Inferior parietal cortex (tissue), 1 donor: ENCODE data around the gene ADPRH.
"Not testable (repeated sequence)": the region's sequence is repeated elsewhere in the genome, so short reads cannot be mapped to it uniquely, and the experiment has no call there.

ENCODE experiments used
- DNase-seq: peaks from one replicate; pipeline ENCODE4 v3.0.0-alpha.2; 2016; ENCODE audit errors: extremely low spot score

Gene ADPRH

GRCh38 chr3:119559441-119559963 is 19.8 kb upstream of the ADPRH start, which contains the start of gene CD80:
TSS of gene CD80 (minus strand) at chr3:119559614. CDS start at chr3:119557728, 1,886 bp downstream.
- peak; percentile 6 for DNase-seq

- DNase-seq = no peak
These were observed 19.1 kb upstream of the ADPRH start for GRCh38 chr3:119560160-119560559.

GRCh38 chr3:119562307-119562961 is 16.9 kb upstream of the ADPRH start:
- DNase-seq = no peak

GRCh38 chr3:119563334-119563733 is 16.0 kb upstream of the ADPRH start:
- not testable (repeated sequence) for DNase-seq

DNA sequence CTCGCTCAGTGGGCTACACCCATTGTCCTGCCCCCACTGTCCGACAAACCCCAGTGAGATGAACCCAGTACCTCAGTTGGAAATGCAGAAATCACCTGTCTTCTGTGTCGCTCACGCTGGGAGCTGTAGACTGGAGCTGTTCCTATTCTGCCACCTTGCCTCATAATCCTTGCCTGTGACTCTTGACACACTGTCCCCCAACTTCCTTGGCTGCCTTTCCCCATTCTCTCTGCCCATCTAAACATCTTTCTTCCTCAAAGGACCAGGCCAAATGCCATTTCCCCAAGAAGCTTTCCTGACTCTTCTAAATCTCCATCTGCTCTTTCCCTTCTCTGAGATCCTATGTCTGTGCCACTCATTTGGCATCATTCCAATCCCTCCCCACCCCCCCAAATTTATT is 10.1 kb upstream of the ADPRH start:
- DNase-seq = no peak

- DNase-seq = no peak
These were observed 9.1 kb upstream of the ADPRH start for GRCh38 chr3:119570229-119570628.

DNA sequence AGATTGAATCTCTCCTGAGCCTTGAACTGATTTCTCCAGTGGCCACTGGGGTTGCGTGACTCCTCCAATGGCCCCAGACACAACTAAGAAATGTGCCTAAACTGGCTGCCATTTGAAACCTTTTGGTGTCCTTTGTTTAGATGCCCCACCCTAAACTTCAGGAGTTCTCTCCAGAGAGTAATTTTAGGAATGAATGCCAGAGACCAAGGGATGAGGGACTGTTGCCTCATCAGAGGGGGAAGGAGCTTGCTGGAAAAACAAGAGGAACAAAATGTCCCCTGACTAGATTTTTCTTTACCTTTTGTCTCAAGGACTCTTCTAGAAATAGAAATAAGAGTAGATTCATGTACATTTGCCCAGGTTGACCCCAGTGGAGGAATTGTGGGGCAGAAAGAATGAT is 8.1 kb upstream of the ADPRH start:
- no peak for DNase-seq

- no peak for DNase-seq
These were observed 7.6 kb upstream of the ADPRH start for GRCh38 chr3:119571688-119572087.

DNA sequence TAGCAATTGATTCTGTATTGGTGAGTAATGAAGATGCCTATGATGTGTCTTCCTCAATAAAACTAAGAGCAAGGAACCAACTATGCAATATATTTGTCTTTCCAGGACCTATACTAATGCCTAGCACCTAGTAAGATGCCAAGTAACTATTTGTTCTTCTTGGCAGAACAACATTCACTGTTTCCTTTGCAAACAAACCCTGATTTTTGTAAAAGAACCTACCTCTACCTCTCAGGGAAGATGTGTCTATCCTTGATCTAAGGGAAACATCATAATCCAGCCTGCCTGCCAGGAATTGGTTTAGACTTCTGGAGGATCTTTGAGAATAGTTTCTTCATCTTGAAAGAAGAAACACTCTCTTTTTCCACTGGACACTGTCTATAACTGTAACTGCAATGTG is 3.8 kb upstream of the ADPRH start:
- no peak for DNase-seq

- DNase-seq = no peak
These were observed 922 bp downstream of the ADPRH start for GRCh38 chr3:119580067-119580760.

DNA sequence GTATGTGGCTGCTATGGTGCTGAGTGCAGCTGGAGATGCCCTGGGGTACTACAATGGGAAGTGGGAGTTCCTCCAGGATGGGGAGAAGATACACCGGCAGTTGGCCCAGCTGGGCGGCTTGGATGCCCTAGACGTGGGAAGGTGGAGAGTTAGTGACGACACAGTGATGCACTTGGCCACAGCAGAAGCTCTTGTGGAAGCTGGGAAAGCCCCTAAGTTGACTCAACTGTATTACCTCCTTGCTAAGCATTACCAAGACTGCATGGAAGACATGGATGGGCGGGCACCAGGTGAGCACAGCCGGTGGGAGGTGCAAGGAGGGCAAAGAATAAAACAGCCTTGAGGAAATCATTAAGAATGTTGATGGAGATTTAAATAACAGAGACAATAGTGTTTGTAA is 2.9 kb downstream of the ADPRH start:
- no peak for DNase-seq

DNA sequence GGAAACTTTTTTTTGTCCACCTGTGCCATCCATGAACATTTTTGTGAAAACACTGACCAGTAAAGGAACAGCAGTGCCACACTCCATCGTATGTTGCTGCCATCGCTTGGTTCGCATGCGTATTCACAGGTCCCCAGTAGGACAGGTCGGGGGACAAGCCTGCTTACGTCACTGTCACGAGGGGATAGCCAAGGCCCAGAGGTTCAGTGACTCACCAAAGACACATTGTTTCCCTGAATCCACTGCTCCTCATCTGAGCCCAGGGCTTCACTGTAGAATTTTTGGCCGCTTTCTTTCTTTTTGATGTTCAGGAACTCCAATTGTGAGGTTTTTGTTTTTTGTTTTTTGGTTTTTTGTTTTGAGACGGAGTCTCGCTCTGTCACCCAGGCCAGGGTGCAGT is 5.9 kb downstream of the ADPRH start:
- no peak for DNase-seq

DNA sequence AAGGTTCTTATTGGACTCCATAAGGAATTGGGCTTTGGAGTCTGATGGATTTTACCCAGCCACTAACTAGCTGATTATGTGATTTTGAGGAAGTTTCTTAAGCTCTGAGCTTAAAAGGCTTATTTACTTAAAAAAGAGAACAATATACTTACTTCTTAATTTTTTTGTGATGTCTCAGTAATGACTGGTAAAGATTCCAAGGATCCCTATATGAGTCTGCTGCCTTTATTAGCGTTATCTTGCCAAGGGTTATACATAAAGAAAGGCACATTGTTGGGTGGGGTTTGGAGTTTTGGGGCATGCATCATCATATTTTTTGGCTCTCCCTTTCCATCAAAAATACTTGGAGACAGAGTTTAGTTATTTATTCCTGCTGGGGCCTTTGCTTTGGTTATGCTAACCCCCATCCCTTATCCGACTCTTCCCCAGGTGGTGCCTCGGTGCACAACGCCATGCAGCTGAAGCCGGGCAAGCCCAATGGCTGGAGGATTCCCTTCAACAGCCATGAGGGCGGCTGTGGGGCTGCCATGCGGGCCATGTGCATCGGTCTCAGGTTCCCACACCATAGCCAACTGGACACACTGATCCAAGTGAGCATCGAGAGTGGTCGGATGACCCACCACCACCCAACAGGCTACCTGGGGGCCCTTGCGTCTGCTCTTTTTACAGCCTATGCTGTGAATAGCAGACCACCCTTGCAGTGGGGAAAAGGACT is 6.7 kb downstream of the ADPRH start:
- no peak for DNase-seq

GRCh38 chr3:119586733-119587172 is 7.5 kb downstream of the ADPRH start:
- DNase-seq = no peak

DNA sequence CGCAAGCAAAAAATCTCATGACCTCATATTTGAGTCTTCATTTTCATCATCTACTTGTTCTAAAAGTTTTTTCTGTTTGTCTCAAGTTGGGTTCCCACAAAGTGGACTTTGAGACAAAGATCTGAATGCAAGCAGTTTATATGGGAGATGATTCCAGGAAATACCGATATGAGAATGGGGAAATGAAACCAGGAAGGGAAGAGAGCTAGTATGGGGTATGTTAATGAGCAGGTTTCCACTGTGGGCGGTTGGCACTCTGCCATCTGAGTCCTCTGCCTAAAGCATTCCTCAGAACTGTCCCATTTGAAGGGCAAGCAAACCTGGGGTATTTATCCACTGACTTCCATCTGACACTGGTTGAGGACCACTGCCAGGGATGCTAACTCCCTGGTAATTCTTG is 8.8 kb downstream of the ADPRH start:
- DNase-seq = no peak

DNA sequence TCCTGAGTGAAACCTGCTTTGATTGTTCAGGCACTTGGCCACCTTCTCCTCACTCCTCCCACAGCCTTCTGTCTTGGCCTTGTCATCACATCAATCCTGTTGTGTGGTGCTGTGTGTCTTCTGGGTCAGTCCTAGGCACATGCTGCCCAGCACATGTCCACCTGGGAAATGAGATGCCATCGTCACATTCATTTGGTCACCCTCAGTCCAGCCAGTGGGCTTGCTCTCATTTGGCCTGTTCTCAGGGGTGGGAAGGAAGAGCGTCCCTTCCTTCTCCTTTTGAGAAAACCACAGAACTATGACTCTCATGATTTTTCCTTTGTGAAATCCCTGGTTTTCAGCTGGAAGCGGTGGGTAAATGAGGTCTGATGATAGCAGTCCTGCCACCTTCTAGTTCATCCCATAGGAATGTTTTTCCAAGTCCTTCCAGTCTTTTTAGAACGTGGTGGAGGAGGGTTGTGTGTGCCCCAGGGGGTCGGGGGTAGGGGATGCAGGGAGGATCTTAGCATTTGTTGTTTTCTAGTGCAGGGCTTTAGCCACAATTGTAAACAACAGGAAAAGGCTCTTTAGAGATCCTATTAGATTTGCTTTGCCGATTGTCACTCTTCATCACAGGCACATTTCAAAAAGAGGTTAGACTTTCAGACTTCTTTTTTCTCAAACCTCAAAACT is 9.9 kb downstream of the ADPRH start:
- DNase-seq = no peak

- no peak for DNase-seq
These were observed 11.4 kb downstream of the ADPRH start for GRCh38 chr3:119590706-119591105.

DNA sequence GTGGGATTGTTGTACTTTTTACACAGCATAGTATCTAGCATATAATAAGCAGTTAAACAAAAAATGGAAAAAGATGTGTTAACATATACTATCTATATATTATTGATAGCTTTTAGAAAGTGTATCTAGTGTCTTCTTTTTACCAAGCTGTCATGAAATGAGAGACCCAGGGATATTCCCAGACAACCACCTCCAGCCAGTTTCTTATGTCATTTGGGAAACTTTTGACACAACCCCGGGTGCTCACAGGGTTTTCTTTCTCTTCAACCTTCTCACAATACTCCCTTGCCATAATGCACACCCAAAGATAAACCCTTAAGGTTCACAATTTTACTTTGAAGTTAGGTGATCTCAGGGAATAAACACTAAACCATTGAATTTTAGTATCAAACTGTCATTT is 13.6 kb downstream of the ADPRH start:
- DNase-seq = no peak

GRCh38 chr3:119594066-119594465 is 14.8 kb downstream of the ADPRH start:
- DNase-seq = no peak

DNA sequence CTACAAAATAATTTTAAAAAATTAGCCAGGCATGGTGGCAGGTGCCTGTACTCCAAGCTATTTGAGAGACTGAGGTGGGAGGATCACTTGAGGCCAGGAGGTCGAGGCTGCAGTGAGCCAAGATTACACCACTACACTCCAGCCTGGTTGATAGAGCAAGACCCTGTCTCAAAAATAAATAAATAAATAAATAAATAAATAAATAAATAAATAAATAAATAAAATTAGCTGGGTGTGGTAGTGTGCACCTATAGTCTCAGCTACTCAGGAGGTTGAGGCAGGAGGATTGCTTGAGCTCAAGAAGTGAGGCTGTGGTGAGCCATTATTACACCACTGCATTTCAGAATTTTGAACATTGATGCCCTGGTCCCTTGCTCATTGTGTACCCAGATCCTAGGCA is 15.6 kb downstream of the ADPRH start:
- not testable (repeated sequence) for DNase-seq

DNA sequence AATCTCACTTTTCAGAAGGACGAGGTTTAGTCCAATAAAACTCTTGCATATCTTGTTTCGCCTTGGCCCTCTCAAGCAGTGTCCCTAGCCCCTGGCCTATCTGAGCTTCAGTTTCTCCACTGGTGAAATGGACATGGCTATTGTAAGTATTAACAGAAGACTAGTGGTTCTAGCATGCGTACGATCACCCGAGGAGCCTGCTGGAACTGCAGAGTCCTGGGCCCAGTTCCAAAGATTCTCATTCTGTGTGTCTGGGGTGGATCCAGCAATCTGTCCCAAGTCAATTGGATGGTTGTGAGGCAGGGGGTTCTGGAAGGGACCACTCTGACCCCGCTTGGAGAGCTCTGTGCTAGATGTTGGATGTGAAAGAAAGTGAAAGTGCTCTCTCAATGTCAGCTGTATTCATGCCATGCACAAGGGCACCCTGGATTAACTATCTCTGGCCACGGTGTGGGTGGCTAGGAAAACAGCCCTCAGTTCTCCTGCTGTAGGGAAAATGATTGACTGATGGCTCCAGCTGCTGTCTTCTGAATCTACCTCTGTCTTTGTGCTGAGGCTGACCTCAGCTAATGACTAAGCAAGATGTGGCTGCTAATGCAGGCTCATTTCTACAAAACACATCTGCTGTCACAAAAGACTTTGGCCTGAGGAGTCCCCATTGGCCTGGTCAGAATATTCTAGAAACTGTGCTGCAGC is 16.5 kb downstream of the ADPRH start:
- no peak for DNase-seq
